Measurements from ENCODE around the gene PTBP1. TPM values are rescaled to one million over a fixed set of nuclear protein-coding genes. Genes with fewer than 3 reads are reported as not detected.

PTBP1 gene
- total and polyA plus RNA-seq, 2 of the 13 experiments (the other 11 are each of a cell fraction or from before 2014, with no cell fraction given), result 195 to 288 TPM

DNA sequence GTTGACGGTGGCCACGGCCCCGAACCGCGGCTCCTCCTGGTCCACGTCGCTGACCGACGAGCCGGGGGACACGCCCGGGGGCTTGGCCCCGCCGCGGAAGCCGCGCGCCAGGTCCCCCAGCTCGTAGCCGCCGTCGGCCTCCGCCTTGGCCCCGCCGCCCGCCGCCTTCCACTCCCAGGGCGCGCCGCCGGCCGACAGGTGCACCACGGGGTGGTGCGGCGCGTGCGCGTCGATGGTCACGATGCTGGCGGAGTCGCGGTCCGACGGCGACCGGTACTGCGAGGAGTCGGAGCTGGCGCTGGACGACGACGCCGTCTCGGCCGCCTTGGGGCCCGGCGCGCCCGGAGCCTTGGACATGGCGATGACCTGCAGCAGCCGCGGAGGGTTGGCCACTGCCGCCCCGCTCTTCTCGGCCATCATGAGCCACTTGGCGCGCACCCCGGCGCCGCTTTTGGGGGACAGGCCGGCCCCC lies 15.5 kb downstream of the PTBP1 start:
- H3K36me3 ChIP-seq (replicated peaks in 1 of 2; ENCODE audit: control insufficient read depth in 1 of 2, insufficient read depth in 2 of 2, low read length in 2 of 2), result peaks cover 19 to 40% of the 10 kb centered on the region in 2 experiments; a peak in 4 of 5 replicates
- no peak overlapping the region for H3K9ac ChIP-seq (ENCODE audit: insufficient read depth, low read depth, low read length)
- BruUV-seq (replicated peaks), result no TSS peak
- peaks cover 2% of the 10 kb centered on the region for H3K79me2 ChIP-seq (ENCODE audit: insufficient read depth, low read length)
- no peaks in the 10 kb centered on the region for H3K27me3 ChIP-seq (ENCODE audit: control insufficient read depth in 1 of 2, insufficient read depth in 2 of 2, low read length in 2 of 2)
- H3K4me3 ChIP-seq (replicated peaks in 1 of 3; ENCODE audit: insufficient read depth in 1 of 3, low read depth in 2 of 3, low read length in 3 of 3), result no peak overlapping the region
- no peak for ATAC-seq
- TF ChIP-seq ZSCAN29 (CRISPR knock-in tag; conservative IDR thresholded peaks at IDR 0.05) (no peak), MAFK (conservative IDR thresholded peaks at IDR 0.05 in 1 of 2, IDR thresholded peaks at IDR 0.05 in 1 of 2; ENCODE audit: low read length in 2 of 2) (no peak), HNRNPK (IDR thresholded peaks at IDR 0.05; ENCODE audit: low read depth, low read length, poor library complexity, severe bottlenecking) (peak; percentile 3), HOXA3 (CRISPR knock-in tag; IDR thresholded peaks at IDR 0.05) (peak; percentile 65), MEIS2 (CRISPR knock-in tag; IDR thresholded peaks at IDR 0.05) (no peak), SNRNP70 (IDR thresholded peaks at IDR 0.05; ENCODE audit: low read depth, low read length) (peak; percentile 63; the same call in 1 of the 2 replicates), ZBTB33 (CRISPR knock-in tag; IDR thresholded peaks at IDR 0.05) (peak; percentile 11; the same call in 1 of the 2 replicates), ZFY (CRISPR knock-in tag; IDR thresholded peaks at IDR 0.05) (no peak), ZNF446 (CRISPR knock-in tag; IDR thresholded peaks at IDR 0.05) (no peak)
- TF ChIP-seq, protein P1, sequence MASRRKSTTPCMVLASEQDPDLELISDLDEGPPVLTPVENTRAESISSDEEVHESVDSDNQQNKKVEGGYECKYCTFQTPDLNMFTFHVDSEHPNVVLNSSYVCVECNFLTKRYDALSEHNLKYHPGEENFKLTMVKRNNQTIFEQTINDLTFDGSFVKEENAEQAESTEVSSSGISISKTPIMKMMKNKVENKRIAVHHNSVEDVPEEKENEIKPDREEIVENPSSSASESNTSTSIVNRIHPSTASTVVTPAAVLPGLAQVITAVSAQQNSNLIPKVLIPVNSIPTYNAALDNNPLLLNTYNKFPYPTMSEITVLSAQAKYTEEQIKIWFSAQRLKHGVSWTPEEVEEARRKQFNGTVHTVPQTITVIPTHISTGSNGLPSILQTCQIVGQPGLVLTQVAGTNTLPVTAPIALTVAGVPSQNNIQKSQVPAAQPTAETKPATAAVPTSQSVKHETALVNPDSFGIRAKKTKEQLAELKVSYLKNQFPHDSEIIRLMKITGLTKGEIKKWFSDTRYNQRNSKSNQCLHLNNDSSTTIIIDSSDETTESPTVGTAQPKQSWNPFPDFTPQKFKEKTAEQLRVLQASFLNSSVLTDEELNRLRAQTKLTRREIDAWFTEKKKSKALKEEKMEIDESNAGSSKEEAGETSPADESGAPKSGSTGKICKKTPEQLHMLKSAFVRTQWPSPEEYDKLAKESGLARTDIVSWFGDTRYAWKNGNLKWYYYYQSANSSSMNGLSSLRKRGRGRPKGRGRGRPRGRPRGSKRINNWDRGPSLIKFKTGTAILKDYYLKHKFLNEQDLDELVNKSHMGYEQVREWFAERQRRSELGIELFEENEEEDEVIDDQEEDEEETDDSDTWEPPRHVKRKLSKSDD (CRISPR knock-in tag; IDR thresholded peaks at IDR 0.05; ENCODE audit: low read depth), result peak; percentile 14; the same call in 1 of the 2 replicates
- 99% methylated on average over 66 of the region's 72 CpGs for WGBS (ENCODE audit: low lambda C conversion rate)
- H3K27ac ChIP-seq (ENCODE audit: extremely low read length, insufficient read depth, low read length), result no peak overlapping the region
- CTCF ChIA-PET (ENCODE audit: low intra/inter-chr PET ratio, low total read pairs), result no interaction called here
- H4K20me1 ChIP-seq (ENCODE audit: insufficient read depth, low read length), result peaks cover 33% of the 10 kb centered on the region
- H3K9me3 ChIP-seq (ENCODE audit: low read length), result no peaks in the 10 kb centered on the region
- POLR2A ChIA-PET, result no interaction called here
- no peak overlapping the region for H3K4me2 ChIP-seq (ENCODE audit: low read depth, low read length)
- H2AFZ ChIP-seq (ENCODE audit: low read length), result no peak overlapping the region
- no peaks in the 10 kb centered on the region for H3K4me1 ChIP-seq (ENCODE audit: insufficient read depth, low read length)
- intact Hi-C loops (cut with micrococcal nuclease; ENCODE audit: unreplicated experiment), result no loop called here
- in situ Hi-C loops (cut with HindIII; ENCODE audit: extremely low pct_ligation_motif_present, low pct_unique_long_range_greater_than_20kb), result no loop called here
- DNase-seq (ENCODE audit: low spot score), result no peak
- no peak for FAIRE-seq
